Stomach (tissue), 9 donors: Measurements from ENCODE around the gene CGB1. TPM values are rescaled to one million over a fixed set of nuclear protein-coding genes. Genes with fewer than 3 reads are reported as not detected.

Experiments
- DNase-seq, 2 donors: peaks; one replicate each; pipeline versions ENCODE4 v3.0.0 to v3.0.0-alpha.2; 2013 to 2019
- H3K27ac ChIP-seq, 5 donors: fragments of 200-600 bp in 4 of 5; sonication (generic) in 4 of 5; one replicate each; pipeline ENCODE4 v1.5.1; 2013 to 2019; ENCODE audit warnings: mild to moderate bottlenecking in 1 of 5, moderate library complexity in 1 of 5
- H3K27me3 ChIP-seq, 3 donors: fragments of 200-600 bp; sonication (generic); one replicate each; pipeline ENCODE4 v1.5.1; 2017 to 2019; ENCODE audit warnings: mixed run types in 1 of 3
- H3K36me3 ChIP-seq, 4 donors: fragments of 200-600 bp; sonication (generic); 1 replicate in 3 of 4; 2 replicates in 1 of 4; pipeline ENCODE4 v1.5.1; 2016 to 2019
- H3K4me1 ChIP-seq, 4 donors: fragments of 200-600 bp; sonication (generic); one replicate each; pipeline ENCODE4 v1.5.1; 2016 to 2019
- H3K4me3 ChIP-seq, 4 donors: fragments of 200-600 bp; sonication (generic) in 3 of 4; one replicate each; pipeline ENCODE4 v1.5.1; 2016 to 2019; ENCODE audit warnings: mild to moderate bottlenecking in 1 of 4
- H3K9me3 ChIP-seq, 4 donors: fragments of 200-600 bp; sonication (generic); one replicate each; pipeline ENCODE4 v1.5.1; 2016 to 2019
- EP300 ChIP-seq: sonication (generic); formaldehyde crosslinking; IDR thresholded peaks from one replicate; pipeline ENCODE4 v1.6.1; 2017; ENCODE audit warnings: antibody characterized with exemption
- POLR2A ChIP-seq, 4 donors: fragments of 450-650 bp; IDR thresholded peaks; one replicate each; pipeline ENCODE4 v1.6.1; 2016; ENCODE audit warnings: antibody characterized with exemption in 4 of 4, control low read depth in 2 of 4, mild to moderate bottlenecking in 1 of 4, moderate library complexity in 1 of 4
- POLR2AphosphoS5 ChIP-seq, 3 donors: sonication (generic); formaldehyde crosslinking; IDR thresholded peaks; one replicate each; pipeline ENCODE4 v1.6.1; 2016; ENCODE audit warnings: antibody characterized with exemption in 3 of 3
- WGBS, 5 donors: extraction: QIAGEN DNeasy Blood & Tissue Kit in 3 of 5; methylation state at CpG; one replicate each; pipeline versions ENCODE4 v1.1.5 to v1.1.7; 2013 to 2018; 5-methylcytosine and 5-hydroxymethylcytosine counted together
- intact Hi-C: fragments of 100-400 bp; cut with DNase I; formaldehyde crosslinking; loops from one replicate; pipeline ENCODE4 v1.15.1; 2023; ENCODE audit warnings: low total_unique reads
- polyA plus RNA-seq, 3 donors: library from polyadenylated mRNA; stranded (reverse); fragments of 200-250 nt; gene quantifications; one replicate each; pipeline ENCODE4 v1.2.3, GENCODE V29; 2013
- total RNA-seq, 5 donors: library from RNA; depleted of rRNA; stranded (reverse); fragments of >200 nt; gene quantifications; one replicate each; pipeline versions ENCODE4 v1.1.0 to v1.2.3, GENCODE V29; 2014 to 2016
- TF ChIP-seq, protein P1 (sequence below), 7 experiments: fragments of 450-650 bp in 4 of 7; fragments of 200-600 bp in 3 of 7; sonication (generic) in 3 of 7; IDR thresholded peaks; one replicate each; pipeline ENCODE4 v1.5.1; 2016 to 2019; ENCODE audit warnings: antibody characterized with exemption in 7 of 7, control low read depth in 2 of 7, mild to moderate bottlenecking in 1 of 7
- donor health status: healthy with polysubstance abuse.
- donor health status: Bipolar disorder and iron deficiency.
- donor health status: healthy.

Gene CGB1
- total and polyA plus RNA-seq, 8 donors, result not detected

DNA sequence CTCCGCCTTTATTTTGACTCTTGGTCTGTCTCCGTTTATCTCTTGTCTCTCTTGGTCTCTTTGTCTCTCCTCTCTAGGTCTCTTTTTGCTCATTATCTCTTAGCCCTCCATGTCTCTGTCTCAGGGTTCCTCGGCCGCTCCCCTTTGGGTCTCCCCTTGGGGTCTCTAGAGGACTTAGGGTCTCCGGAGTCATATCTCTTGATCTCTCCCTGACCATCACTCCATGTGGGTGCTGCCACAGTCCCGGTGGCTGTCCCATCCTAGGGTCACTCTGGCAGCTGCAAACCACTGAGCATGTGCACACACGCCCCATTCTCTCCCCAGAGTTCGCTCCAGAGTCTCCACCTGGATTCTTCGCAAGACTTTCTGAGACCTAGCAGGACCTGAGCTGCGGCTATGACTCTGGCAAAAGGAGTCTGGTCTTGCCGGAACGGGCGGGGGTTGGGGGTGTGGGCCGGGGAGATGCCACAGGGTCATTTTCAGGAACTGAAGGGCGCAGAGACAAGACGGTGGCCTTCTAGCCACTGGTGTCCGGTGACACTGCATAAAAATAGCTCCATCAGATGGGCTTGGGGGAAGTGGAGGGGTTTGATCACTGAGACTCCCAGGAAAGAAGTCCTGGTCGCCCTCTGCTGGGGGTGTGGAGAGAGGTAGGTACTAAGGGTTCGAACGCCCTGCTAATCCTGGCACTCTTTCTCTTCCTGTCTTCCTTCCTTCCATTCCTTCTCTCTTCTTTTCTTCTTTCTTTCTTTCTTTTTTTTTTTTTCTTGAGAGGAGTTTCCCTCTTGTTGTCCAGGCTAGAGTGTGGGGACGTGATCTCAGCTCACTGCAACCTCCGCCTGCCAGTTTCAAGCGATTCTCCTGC, 37.1 kb upstream of the CGB1 start:
- Histone ChIP-seq H3K9me3 (no peaks in the 10 kb centered on the region), H3K27me3 (peaks cover 8 to 59% (median 44%) of the 10 kb centered on the region in 3 donors), H3K36me3 (no peaks in the 10 kb centered on the region), H3K4me3 (no peak overlapping the region), H3K4me1 (peaks cover 5 to 14% (median 7%) of the 10 kb centered on the region in 4 donors), H3K27ac (no peak overlapping the region)
- no peak for DNase-seq
- intact Hi-C loops, result no loop called here
- 57 to 64% (median 63%) methylated on average over 22 to 23 of the region's 23 CpGs for WGBS, 5 donors
- TF ChIP-seq, protein P1, sequence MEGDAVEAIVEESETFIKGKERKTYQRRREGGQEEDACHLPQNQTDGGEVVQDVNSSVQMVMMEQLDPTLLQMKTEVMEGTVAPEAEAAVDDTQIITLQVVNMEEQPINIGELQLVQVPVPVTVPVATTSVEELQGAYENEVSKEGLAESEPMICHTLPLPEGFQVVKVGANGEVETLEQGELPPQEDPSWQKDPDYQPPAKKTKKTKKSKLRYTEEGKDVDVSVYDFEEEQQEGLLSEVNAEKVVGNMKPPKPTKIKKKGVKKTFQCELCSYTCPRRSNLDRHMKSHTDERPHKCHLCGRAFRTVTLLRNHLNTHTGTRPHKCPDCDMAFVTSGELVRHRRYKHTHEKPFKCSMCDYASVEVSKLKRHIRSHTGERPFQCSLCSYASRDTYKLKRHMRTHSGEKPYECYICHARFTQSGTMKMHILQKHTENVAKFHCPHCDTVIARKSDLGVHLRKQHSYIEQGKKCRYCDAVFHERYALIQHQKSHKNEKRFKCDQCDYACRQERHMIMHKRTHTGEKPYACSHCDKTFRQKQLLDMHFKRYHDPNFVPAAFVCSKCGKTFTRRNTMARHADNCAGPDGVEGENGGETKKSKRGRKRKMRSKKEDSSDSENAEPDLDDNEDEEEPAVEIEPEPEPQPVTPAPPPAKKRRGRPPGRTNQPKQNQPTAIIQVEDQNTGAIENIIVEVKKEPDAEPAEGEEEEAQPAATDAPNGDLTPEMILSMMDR (IDR thresholded peaks at IDR 0.05), result no peak
- TF ChIP-seq POLR2AphosphoS5 (IDR thresholded peaks at IDR 0.05), result no peak
- TF ChIP-seq EP300, result no peak
- no peak for TF ChIP-seq POLR2A (IDR thresholded peaks at IDR 0.05)

DNA sequence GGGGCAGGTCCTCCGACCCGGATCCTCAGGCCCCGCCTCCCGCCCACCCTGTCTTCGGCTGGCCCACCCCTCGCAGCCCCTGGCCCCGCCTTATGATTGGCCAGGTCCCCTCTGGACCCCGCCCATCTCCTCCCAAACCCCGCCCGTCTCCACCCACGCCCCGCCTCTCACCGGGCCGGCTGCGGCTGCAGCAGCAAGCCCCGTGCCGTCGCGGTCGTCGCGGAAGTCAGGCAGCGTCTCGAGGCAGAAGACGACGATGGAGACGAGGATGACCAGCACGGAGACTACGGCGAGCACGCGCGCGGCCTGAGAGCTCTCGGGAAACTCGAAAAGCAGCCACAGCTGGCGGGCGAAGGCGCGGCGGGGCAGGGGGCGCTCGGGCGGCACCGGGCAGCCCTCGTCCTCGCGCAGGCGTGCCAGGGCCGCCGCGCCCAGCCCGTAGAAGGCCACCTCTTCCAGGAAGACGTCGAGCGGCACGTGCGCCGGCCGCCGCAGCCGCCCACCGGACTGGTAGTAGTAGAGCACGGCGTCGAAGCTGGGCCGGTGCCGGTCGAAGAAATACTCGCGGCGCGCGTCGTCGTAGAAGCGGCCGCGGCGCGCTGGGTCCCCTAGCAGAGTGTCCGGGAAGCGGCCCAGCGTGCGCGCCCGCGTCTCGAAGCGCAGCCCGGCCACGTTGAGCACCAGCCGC, 35.3 kb upstream of the CGB1 start:
- Histone ChIP-seq H3K27me3 (peaks cover 8 to 77% (median 44%) of the 10 kb centered on the region in 3 donors), H3K27ac (no peak overlapping the region), H3K4me3 (no peak overlapping the region), H3K4me1 (peaks cover 5 to 14% (median 7%) of the 10 kb centered on the region in 4 donors), H3K9me3 (no peaks in the 10 kb centered on the region), H3K36me3 (no peaks in the 10 kb centered on the region)
- peak in 1 of 2 donors; percentile 58 for DNase-seq
- TF ChIP-seq POLR2A (IDR thresholded peaks at IDR 0.05) (no peak), POLR2AphosphoS5 (IDR thresholded peaks at IDR 0.05) (no peak), EP300 (no peak)
- TF ChIP-seq, protein P1 (IDR thresholded peaks at IDR 0.05), result no peak
- intact Hi-C loops, result no loop called here
- 7 to 11% (median 9%) methylated on average over 15 to 93 of the region's 93 CpGs for WGBS, 5 donors

DNA sequence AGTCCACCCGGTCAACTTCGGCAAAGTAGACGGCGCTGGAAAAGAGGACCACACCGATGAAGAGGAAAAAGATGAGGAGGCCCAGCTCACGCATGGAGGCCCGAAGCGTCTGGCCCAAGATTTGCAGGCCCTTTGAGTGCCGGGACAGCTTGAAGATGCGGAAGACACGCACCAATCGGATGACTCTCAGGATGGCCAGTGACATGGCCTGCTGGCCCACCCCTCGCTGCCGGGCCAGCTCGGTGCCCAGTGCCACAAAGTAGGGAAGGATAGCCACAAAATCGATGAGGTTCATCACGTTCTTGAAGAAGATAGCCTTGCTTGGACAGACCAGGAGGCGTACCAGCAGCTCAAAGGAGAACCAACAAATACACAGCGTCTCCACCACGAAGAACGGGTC, 33.7 kb upstream of the CGB1 start:
- WGBS, 5 donors, result 94 to 96% (median 96%) methylated on average over 21 of the region's 21 CpGs
- no peak for DNase-seq
- H3K27ac ChIP-seq, result no peak overlapping the region
- no peak for TF ChIP-seq EP300
- TF ChIP-seq, protein P1 (IDR thresholded peaks at IDR 0.05), result no peak
- TF ChIP-seq POLR2AphosphoS5 (IDR thresholded peaks at IDR 0.05), result no peak
- no peak for TF ChIP-seq POLR2A (IDR thresholded peaks at IDR 0.05)
- intact Hi-C loops, result no loop called here
- no peaks in the 10 kb centered on the region for H3K9me3 ChIP-seq
- peaks cover 8 to 93% (median 53%) of the 10 kb centered on the region in 3 donors for H3K27me3 ChIP-seq
- no peak overlapping the region for H3K4me3 ChIP-seq
- no peaks in the 10 kb centered on the region for H3K36me3 ChIP-seq
- peaks cover 5 to 14% (median 7%) of the 10 kb centered on the region in 4 donors for H3K4me1 ChIP-seq

DNA sequence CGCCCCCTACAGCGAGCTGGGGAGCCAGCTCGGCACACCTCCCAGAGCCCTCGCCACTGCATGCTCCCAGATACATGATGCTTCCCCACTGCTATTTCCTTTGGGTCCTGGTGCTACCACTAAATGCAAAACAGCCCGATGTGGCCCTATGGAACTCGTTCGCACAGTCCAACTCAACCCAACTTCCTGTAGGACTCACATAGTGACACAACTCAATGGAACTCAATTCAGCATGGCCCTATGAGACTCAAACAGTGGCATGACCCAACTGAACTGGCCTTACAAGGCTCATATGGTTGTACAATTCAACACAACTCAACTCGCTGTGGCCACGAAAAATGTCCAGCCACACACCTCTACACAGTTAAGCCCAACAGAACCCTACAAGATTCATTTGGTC, 32.3 kb upstream of the CGB1 start:
- peaks cover 13 to 27% (median 20%) of the 10 kb centered on the region in 4 donors for H3K4me1 ChIP-seq
- 89 to 96% (median 93%) methylated on average over 9 of the region's 9 CpGs for WGBS, 5 donors
- no peak overlapping the region for H3K4me3 ChIP-seq
- intact Hi-C loops, result no loop called here
- no peaks in the 10 kb centered on the region for H3K36me3 ChIP-seq
- H3K27me3 ChIP-seq, result peaks cover 8 to 100% (median 62%) of the 10 kb centered on the region in 3 donors
- DNase-seq, result no peak
- TF ChIP-seq POLR2AphosphoS5 (IDR thresholded peaks at IDR 0.05), result no peak
- TF ChIP-seq, protein P1 (IDR thresholded peaks at IDR 0.05), result no peak
- TF ChIP-seq EP300, result no peak
- no peaks in the 10 kb centered on the region for H3K9me3 ChIP-seq
- no peak overlapping the region for H3K27ac ChIP-seq
